ENCODE data around the gene SIM2. TPM values are rescaled to one million over a fixed set of nuclear protein-coding genes. Genes with fewer than 3 reads are reported as not detected.

The SIM2 gene
- total RNA-seq, 1 experiment from 2014 or later: 11.4 TPM

DNA sequence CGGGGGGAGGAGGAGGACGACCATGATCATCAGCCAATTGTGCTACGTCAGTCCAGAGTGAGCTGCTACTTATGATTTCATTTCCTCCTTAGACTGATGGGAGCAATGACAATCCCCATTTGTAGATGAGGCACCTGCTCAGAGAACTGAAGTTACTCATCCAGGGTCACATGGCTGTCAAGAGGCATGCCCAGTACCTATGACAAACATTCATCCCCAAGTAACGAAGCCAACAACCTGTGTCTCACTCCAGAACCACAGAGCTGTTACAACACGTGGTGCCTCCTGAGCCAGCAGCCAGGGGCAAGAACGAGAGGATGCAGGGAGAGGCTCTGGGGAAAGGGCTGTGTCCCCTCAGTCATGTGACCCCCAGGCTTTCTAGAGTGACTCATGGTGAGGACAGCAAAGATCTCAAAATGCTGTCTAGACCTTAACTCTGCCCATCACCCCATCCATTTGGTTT is 93.6 kb downstream of the SIM2 start:
- no peak for DNase-seq (ENCODE audit: low spot score)

DNA sequence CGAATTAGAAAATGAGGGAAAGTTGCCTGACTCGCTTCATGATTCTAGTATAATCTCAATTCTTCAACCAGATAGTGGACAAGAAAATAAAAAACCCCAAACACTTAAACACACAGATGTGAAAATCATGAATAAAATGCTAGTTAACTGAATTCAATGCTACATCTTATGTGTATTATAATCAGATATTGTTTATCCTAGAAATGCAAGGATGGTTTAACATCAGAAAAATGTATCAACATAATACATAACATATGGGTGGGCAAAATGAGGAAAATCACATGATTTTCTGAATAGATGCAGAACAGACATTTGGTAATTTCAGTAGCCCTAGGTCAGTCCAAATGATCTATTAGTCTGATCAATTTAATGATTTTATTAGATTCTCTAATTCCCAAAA is 97.2 kb downstream of the SIM2 start:
- no peak for DNase-seq (ENCODE audit: low spot score)

DNA sequence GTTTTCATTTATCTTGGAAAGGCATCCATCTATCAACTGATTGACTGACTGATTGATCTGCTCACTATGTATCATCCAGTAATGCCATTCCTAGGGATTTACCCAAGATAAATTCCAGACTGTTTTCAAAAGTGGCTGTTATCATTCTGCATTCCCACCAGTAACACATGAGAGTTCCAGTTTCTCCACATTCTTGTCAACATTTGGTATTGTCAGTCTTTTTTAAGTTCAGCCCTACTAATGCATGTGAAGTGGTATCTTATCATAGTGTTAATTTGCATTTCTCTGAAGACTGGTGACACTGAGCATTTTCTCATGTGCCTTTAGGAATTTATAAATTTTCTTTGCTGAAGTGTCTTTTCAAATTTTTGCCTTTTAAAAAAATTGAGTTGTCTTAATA is 99.6 kb downstream of the SIM2 start:
- DNase-seq (ENCODE audit: low spot score): no peak

Other genes with a start within 250 kb of the SIM2 start
- not detected in 2 replicates for gene CLDN14, start 219.0 kb upstream of the SIM2 start, total RNA-seq (2014; rRNA removed; shearing (Covaris generic))